ENCODE results near the gene AUH.

GRCh38 chr9:91172329-91172728, 189.4 kb downstream of the AUH start:
- TF ChIP-seq CTCF (IDR thresholded peaks at IDR 0.05): no peak
- TF ChIP-seq EP300 (IDR thresholded peaks at IDR 0.05): no peak
- TF ChIP-seq POLR2AphosphoS5 (IDR thresholded peaks at IDR 0.05): no peak
